ENCODE results near the gene SNTA1. TPM values are rescaled to one million over a fixed set of nuclear protein-coding genes. Genes with fewer than 3 reads are reported as not detected.

SNTA1 gene
- total and polyA plus RNA-seq, 2 experiments from 2014 or later = 3.8 to 9.3 TPM

GRCh38 chr20:33490023-33490933, 46.7 kb upstream of the SNTA1 start, which contains the start of gene CBFA2T2 (continued):
- TF ChIP-seq ZNF462 (CRISPR knock-in tag; IDR thresholded peaks at IDR 0.05) (no peak), ETS1 (IDR thresholded peaks at IDR 0.05) (no peak), EZH2 (IDR thresholded peaks at IDR 0.05; ENCODE audit: low read depth, unreplicated experiment) (no peak)
- TF ChIP-seq, protein P1, sequence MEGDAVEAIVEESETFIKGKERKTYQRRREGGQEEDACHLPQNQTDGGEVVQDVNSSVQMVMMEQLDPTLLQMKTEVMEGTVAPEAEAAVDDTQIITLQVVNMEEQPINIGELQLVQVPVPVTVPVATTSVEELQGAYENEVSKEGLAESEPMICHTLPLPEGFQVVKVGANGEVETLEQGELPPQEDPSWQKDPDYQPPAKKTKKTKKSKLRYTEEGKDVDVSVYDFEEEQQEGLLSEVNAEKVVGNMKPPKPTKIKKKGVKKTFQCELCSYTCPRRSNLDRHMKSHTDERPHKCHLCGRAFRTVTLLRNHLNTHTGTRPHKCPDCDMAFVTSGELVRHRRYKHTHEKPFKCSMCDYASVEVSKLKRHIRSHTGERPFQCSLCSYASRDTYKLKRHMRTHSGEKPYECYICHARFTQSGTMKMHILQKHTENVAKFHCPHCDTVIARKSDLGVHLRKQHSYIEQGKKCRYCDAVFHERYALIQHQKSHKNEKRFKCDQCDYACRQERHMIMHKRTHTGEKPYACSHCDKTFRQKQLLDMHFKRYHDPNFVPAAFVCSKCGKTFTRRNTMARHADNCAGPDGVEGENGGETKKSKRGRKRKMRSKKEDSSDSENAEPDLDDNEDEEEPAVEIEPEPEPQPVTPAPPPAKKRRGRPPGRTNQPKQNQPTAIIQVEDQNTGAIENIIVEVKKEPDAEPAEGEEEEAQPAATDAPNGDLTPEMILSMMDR (conservative IDR thresholded peaks at IDR 0.05; ENCODE audit: low read depth in 2 of 2) = no peak
- TF ChIP-seq, protein P2, sequence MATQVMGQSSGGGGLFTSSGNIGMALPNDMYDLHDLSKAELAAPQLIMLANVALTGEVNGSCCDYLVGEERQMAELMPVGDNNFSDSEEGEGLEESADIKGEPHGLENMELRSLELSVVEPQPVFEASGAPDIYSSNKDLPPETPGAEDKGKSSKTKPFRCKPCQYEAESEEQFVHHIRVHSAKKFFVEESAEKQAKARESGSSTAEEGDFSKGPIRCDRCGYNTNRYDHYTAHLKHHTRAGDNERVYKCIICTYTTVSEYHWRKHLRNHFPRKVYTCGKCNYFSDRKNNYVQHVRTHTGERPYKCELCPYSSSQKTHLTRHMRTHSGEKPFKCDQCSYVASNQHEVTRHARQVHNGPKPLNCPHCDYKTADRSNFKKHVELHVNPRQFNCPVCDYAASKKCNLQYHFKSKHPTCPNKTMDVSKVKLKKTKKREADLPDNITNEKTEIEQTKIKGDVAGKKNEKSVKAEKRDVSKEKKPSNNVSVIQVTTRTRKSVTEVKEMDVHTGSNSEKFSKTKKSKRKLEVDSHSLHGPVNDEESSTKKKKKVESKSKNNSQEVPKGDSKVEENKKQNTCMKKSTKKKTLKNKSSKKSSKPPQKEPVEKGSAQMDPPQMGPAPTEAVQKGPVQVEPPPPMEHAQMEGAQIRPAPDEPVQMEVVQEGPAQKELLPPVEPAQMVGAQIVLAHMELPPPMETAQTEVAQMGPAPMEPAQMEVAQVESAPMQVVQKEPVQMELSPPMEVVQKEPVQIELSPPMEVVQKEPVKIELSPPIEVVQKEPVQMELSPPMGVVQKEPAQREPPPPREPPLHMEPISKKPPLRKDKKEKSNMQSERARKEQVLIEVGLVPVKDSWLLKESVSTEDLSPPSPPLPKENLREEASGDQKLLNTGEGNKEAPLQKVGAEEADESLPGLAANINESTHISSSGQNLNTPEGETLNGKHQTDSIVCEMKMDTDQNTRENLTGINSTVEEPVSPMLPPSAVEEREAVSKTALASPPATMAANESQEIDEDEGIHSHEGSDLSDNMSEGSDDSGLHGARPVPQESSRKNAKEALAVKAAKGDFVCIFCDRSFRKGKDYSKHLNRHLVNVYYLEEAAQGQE (IDR thresholded peaks at IDR 0.05; ENCODE audit: unreplicated experiment) = no peak

Data from GM23338 (cell line).